GM18858 (cell line): ENCODE results near the gene GPHA2.

ENCODE experiments used
- ATAC-seq: cut with Tn5 transposase; IDR thresholded peaks from one replicate; pipeline ENCODE4 v1.9.1; 2021; ENCODE audit not compliant: unreplicated experiment

Gene GPHA2

DNA sequence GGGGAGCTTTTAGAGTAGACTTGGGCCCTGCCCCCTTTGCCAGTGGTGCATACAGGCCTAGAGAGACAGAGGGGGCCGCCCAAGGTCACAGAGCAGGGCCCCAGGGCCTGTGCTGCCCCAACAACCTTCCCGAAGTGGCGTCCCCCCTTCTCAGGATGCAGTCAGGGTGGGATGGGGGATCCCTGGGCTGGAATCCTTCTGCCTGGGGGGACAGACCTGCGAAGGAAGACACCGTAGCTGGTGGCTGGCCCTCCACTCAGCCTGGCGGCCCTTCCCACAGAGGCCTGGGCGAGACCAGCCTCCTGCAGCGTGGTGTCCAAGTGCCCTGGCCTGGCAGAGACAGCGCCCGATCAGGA lies 42.9 kb downstream of the GPHA2 start:
- ATAC-seq: no peak

DNA sequence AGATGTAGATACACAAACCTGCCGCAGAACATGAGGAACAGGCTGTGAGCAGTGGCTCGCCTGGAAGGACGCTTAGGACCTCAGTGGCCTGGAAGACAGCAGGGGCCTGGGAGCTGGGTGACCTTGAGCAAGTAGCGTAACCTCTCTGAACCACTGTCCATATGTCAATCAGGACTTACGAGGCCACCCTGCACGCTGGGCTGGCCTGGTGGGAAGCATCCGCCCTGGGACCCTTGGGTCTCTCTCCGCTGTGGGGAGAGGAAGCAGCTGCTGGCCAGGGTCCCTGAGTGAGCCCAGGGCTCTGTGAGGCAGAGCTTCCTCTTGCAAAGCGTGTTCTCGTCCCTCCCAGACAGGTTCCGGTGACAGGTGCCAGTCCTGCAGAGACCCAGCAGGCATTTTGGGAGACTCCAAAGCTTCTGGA lies 43.3 kb downstream of the GPHA2 start:
- ATAC-seq: no peak

DNA sequence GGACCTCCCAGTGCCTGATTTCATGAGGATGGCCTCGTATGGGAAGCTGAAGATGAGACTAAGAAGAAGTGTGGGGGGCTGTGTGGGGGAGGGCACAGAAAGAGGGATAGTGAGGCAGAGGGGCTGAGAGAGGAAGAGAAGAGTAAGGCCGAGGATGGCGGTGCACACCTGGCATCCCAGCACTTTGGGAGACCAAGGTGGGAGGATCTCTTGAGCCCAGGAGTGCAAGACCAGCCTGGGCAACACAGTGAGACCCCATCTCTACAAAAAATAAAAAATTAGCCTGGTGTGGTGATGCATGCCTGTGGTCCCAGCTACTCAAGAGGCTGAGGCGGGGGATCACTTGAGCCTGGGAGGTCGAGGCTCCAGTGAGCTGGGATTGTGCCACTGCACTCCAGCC lies 43.8 kb downstream of the GPHA2 start:
- ATAC-seq: no peak

DNA sequence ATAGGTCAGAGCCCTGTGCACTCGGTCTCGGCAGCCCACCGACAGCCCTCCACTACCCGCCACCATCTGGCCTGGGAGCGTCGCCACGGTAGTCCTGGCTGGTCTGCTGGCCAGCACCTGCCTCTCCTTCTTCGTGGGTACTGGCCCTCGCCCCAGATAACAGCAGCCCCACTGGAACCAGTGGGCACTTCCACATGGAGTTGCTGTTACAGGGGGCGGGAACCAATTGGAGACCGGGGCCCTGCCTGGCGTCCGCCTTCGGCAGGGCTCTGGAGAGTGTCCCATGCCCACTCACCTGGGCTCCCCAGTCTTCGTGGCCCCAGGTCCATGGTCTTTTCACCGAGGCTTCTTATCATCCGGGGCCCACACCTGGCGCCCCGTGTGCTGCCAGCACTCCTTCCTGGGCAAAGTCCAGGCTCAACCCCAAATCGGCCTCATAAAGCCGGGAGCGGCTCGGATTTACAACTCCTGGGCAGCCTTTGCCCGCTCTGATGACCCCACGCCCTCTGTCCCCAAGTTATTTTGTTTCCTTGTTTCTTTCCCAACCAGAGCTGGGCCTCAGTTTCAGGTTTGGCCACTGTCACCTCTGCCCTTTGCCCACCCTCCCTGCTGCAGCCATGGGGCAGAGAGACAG lies 44.4 kb downstream of the GPHA2 start:
- no peak for ATAC-seq

GRCh38 chr11:64890522-64890939 lies 45.2 kb downstream of the GPHA2 start:
- no peak for ATAC-seq

GRCh38 chr11:64888729-64889511 lies 46.8 kb downstream of the GPHA2 start:
- ATAC-seq: no peak

DNA sequence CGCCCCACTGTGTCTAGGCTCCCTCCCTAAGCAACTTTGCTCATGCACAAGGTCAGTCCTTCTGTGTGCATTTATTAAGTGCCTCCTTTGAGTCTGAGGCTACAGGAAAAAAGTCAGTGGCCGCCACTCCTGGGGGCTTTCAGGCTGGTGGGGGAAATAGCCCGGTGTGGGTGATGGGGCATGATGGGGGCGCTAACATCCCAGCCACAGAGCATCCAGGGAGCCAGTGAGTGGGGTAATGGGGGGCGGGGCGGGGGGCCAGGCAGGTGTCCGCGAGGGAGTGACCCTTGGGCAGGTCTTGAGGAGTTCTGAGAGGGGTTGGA lies 47.3 kb downstream of the GPHA2 start:
- no peak for ATAC-seq

GRCh38 chr11:64887757-64888405 lies 47.8 kb downstream of the GPHA2 start:
- no peak for ATAC-seq

- no peak for ATAC-seq
Observed at GRCh38 chr11:64887234-64887756, 48.4 kb downstream of the GPHA2 start.

DNA sequence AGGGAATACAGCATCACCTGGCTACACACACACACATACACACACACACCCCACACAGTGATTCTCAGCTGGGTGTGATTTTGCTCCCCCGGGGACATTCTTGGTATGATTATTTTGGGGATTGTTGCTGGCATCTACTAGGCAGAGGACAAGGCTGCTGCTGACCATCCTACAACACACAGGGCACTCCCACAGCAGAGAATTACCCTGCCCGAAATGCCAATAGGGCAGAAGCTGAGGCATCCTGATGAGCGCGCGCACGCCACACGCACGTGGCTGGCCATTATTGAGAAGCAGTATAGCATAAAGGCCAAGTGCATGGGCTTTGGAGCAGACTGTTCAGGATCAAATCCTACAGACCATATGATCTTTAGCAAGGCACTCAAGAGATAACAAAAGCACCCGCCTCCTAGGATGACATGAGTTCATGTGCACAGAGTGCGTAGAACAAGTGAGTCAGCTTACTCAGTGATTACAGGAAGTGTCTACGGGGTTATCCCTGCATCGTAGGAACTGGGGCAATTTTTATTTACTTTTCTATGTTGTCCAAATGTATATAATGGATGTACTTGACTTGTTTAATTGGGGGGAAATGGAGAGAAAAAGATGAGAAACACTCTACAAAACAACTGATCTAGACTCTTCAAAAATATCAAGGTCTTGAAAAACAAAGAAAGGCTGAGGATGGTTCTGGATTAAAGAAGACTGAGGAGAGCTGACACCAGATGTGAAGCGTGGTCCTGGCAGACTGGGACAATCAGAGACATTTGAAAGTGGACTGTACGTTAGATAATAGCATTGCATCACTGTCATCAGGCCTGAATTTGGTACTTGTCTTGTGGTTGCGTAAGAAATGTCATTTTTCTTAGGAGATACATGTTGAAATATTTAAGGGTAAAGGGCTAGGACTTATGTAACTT lies 50.1 kb downstream of the GPHA2 start:
- ATAC-seq: no peak
